ENCODE data around the gene WNK1.
"Not testable (repeated sequence)": the region's sequence is repeated elsewhere in the genome, so short reads cannot be mapped to it uniquely, and the experiment has no call there.

The WNK1 gene

GRCh38 chr12:751999-752694 lies at the start of gene WNK1:
TSS of gene WNK1 (plus strand) at chr12:752579. CDS start at chr12:753566, 987 bp downstream.
- peak; percentile 96 for DNase-seq (ENCODE audit: low spot score)

DNA sequence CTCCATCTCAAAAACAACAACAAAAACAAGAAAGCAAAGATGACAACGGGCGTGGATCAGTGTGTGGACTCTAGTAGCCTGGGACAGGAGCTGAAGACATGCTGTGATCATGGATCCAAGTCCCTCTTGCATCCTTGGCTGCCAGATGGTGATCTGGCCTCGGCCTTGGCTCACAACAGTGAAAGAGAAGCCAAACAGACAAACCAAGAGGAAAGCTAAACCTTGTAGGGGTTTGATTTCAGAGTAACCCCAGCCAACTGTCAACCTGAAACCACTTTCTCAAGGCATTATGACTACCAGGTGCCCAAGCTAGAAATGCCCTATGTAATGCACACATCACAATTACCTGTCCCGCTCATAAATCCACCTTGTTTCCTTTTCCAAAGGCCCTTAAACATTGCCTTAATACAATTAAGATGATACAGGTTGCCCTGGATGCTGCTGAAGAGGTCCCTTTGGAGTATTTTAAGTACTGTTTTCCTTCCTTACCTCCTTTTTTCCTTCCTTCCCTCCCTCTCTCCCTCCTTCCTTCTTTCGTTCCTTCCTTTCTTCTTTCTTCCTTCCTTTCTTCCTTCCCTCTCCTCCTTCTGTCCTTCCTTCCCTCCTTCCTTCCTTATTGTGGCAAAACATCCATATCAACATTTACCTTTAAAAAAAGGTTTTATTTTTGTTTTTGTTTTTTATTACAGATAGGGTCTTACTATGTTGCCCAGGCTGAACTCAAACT lies 47.7 kb upstream of the WNK1 start:
- DNase-seq (ENCODE audit: low spot score): no peak

DNA sequence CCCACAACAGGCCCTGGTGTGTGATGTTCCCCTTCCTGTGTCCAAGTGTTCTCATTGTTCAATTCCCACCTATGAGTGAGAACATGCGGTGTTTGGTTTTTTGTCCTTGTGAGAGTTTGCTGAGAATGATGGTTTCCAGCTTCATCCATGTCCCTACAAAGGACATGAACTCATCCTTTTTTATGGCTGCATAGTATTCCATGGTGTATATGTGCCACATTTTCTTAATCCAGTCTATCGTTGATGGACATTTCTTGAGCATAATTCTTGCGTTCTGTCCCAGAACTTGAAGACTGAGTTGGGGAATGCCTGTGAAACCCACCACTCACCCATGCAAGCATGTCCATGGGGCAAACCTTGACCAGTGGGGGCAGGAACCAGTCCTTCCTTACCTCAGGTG lies 44.3 kb upstream of the WNK1 start:
- DNase-seq (ENCODE audit: low spot score): not testable (repeated sequence)

GRCh38 chr12:709455-710020 lies 42.8 kb upstream of the WNK1 start:
- DNase-seq (ENCODE audit: low spot score): no peak

- DNase-seq (ENCODE audit: low spot score): no peak
Observed at GRCh38 chr12:712172-712863, 40.1 kb upstream of the WNK1 start.

DNA sequence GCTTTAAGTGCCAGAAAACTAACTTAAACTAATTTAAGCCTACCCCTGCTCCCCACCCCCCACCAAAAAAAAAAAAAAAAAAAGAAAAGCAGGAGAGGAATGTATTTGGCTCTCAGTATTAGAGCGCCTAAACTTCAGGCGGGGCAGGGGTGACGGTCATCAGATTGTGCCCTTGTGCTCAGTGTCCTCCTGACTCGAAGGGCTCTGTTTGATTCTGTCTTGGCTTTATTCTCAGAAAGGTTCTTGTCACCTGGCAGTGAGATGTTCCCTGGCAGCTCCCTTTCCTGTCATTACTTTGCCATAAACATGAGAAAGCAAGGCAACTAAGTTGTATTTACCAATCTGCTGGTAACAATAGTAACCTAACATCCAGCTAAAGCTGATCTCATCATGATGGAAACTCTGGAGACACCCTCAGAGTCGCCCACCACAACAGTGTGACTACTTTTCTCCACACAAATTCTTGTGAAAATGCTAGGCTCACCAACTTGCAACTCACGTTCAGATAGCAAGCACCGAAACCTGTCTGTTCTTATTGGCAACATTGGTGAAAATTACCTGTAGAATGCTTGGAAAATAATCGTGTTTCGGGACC lies 39.0 kb upstream of the WNK1 start:
- no peak for DNase-seq (ENCODE audit: low spot score)

GRCh38 chr12:716506-716905 lies 35.9 kb upstream of the WNK1 start:
- no peak for DNase-seq (ENCODE audit: low spot score)

- no peak for DNase-seq (ENCODE audit: low spot score)
Observed at GRCh38 chr12:718756-719102, 33.6 kb upstream of the WNK1 start.

DNA sequence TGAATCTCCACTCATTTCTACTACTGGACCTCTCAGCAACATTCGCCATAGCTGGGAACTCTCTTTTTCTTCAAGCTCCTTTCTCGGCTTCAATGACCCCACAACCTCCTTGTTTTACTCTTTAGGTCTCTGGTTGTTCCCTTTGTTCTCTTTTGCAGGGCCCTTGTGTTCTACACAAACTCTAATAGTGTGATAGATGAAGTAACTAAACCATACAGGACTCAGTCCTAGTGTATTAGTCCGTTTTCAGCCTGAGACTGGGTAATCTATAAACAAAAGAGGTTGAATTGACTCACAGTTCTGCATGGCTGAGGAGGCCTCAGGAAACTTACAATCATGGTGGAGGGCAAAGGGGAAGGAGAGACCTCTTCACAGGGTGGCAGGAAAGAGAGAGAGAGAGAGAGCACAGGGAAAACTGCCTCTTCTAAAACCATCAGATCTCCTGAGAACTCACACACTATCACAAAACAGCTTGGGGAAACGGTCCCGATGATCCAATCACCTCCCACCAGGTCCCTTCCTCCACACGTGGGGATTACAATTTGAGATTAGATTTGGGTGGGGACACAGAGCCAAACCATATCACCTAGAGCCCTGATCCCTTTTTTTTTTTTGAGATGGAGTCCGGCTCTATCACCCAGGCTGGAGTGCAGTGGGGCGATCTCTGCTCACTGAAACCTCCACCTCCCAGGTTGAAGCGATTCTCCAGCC lies 32.0 kb upstream of the WNK1 start:
- DNase-seq (ENCODE audit: low spot score): no peak

DNA sequence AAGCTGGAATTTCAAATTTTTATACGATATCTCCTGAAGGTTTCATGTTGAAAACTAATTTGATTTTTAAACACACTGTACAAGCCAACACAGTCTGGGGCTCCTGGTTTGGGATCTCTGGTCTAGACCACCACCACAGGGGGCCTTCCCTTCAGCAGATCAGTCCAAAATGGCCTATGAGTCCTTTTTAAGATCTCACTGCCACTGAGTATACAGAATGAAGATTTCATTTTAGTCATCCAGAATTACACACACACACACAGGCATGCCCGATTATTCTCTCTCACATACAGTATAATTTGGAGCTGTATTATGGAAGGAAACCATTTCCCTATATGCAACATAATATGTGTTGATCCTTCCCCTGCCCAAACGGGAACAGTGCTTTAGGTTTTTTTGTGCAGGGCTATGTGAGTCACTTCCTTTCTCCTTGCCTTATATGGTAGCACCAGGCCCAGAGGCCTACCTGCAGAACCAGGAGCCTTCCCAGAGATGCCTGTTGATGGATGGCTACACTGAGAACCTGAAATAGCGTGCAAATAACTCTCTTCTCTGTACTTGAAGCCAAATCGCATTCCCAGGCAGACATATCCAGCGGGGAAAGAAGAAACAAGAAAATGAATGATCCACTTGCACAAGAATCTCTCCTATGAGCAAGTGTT lies 28.1 kb upstream of the WNK1 start:
- no peak for DNase-seq (ENCODE audit: low spot score)

DNA sequence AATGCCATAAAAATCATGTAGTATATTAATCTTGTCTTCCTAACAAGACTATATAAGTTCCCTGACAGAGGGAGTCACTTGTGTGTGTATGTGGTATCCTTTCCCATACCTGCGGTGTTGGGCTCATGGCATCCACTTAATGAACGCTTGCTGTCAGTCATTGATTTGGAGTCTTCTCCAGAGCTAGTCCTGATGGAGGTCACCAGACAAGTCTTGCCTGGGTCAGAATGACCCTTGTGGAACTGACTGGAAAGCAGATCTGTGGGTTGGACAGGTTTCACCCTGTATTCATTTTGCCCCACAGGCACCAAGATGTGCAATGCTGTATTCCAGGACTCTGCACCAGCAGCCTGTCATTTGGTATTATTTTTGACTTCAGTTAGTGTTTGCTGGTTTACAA lies 27.3 kb upstream of the WNK1 start:
- no peak for DNase-seq (ENCODE audit: low spot score)

GRCh38 chr12:726281-727140 lies 25.9 kb upstream of the WNK1 start:
- no peak for DNase-seq (ENCODE audit: low spot score)

- DNase-seq (ENCODE audit: low spot score): no peak
Observed at GRCh38 chr12:727321-727720, 25.1 kb upstream of the WNK1 start.

GRCh38 chr12:728781-729180 lies 23.6 kb upstream of the WNK1 start:
- DNase-seq (ENCODE audit: low spot score): no peak

- no peak for DNase-seq (ENCODE audit: low spot score)
Observed at GRCh38 chr12:729221-729620, 23.2 kb upstream of the WNK1 start.

DNA sequence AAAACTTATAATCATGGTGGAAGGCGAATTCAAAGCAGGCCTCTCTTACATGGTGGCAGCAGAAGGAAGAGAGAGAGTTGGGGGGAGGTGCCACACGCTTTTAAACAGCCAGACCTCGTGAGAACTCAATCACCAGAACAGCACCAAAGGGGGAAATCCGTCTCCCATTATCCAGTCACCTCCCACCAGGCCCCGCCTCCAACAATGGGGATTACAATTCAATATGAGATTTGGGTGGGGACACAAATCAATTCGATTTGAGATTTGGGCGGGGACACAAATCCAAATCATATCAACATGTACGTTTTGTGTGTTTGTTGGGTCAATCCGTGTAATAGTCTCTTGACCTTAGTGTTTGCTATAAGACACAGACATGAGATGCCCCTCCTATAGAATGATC lies 21.8 kb upstream of the WNK1 start:
- DNase-seq (ENCODE audit: low spot score): no peak

DNA sequence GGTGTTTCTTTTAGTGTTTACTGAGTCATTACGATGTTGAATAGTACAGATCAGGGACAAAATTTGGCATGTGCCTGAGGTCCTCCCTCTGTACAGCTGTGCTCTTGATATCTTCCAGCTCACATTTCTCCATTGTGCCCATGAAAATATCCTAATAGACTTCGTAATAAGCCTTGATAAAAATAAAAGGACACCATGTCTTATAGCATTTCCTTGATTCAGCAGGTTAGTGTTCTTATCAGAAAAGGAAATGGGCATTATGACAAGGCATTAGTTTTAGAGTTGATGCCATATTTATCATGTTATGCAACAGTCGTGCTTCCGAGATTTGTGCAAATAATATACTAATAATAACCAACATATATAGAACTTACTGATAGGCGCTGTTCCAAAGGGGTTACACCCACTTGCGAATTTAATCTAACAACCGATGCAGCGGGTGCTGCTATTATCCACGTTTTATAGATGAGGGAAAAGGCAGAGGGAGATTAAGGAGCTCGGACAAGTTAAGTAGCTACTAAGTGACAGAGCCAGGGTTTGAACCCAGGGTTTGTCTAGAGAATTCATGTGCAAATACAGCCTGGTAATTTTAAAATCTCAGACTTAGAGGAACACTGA lies 15.1 kb upstream of the WNK1 start:
- no peak for DNase-seq (ENCODE audit: low spot score)

DNA sequence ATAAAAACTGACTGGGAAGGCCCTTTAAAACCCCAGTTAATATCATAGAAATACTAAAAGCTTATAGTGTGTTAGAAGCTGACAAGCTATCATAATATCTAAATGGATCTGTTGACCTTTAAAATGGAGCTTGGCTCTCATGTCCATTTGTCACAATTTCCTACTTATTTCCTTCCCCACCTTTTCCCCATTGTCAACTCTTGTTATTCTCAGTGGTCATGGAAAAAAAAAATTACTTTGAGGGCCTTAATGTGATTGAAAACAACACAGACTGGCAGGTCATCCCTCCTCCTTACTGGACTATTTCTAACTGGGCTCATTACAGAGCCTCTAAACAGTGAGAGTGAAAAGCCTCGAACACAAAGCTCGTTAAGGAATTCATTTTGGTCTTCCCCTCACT lies 13.7 kb upstream of the WNK1 start:
- DNase-seq (ENCODE audit: low spot score): no peak

DNA sequence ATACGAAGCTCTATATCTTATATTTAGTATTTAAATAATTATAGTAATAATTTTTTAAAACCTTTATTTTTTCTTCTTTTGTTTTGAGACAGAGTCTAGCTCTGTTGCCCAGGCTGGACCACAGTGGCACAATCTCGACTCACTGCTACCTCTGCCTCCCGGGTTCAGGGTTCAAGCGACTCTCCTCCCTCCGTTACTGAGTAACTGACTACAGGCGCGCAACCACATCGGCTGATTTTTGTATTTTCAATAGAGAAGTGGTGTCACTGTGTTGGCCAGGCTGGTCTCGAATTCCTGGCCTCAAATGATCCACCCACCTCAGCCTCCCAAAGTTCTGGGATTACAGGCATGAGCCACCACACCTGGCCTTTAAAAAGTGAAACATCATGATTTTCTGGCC lies 13.0 kb upstream of the WNK1 start:
- DNase-seq (ENCODE audit: low spot score): no peak

DNA sequence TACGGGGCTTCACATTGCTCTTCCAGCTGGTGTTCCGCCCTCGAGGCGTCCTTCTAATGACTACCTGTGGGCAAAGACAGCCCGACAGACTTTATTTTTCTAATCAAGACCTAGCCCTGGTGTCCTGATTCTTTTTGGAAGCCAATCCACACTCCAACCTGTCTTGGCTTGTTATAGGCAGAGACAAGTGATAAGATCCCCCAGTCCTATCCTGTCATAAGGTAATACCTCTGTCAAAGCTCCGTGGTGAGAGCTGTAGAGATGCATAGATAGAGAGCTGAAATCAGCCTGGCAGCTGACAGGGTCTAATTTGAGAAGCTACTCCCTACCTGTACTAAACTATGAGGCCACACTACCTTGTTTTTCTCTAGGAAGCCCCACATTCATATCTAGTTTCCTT lies 11.5 kb upstream of the WNK1 start:
- DNase-seq (ENCODE audit: low spot score): no peak
